WTC11 (cell line): Measurements from ENCODE around the gene ABCA3. TPM values are rescaled to one million over a fixed set of nuclear protein-coding genes. Genes with fewer than 3 reads are reported as not detected.
A peak's percentile ranks its signal among the peaks of the same experiment; 100 is the strongest.

Experiments used
- ATAC-seq: fragments of 200-7000 bp; cut with Tn5 transposase; 2 replicates; pipeline ENCODE4 v1.10.0; 2021; ENCODE audit warnings: mild to moderate bottlenecking, moderate library complexity
- CTCF ChIA-PET: fragments of 300-600 bp; sonication (Branson Sonifier 250); formaldehyde crosslinking; loops from one replicate; lab custom pipeline; 2021; ENCODE audit warnings: antibody characterized with exemption; lab: Charles Lee
- POLR2A ChIA-PET: fragments of 350-600 bp; sonication (Branson Sonifier 250); formaldehyde crosslinking; loops from one replicate; lab custom pipeline; 2021; ENCODE audit warnings: antibody characterized with exemption; lab: Charles Lee
- DNase-seq: peaks from one replicate; pipeline ENCODE4 v3.0.0; 2021; ENCODE audit warnings: low spot score
- H3K27ac Mint-ChIP-seq: 2 replicates; pipeline ENCODE4 v1.8.0; 2021; ENCODE audit warnings: mixed read lengths
- H3K27me3 Mint-ChIP-seq: 2 replicates; pipeline ENCODE4 v1.8.0; 2021; ENCODE audit warnings: low read depth, mild to moderate bottlenecking, moderate library complexity, mixed read lengths
- H3K36me3 Mint-ChIP-seq: 2 replicates; pipeline ENCODE4 v1.8.0; 2021; ENCODE audit warnings: mixed read lengths
- H3K4me1 Mint-ChIP-seq: 2 replicates; pipeline ENCODE4 v1.8.0; 2022; ENCODE audit warnings: mixed read lengths
- H3K4me3 Mint-ChIP-seq: 2 replicates; pipeline ENCODE4 v1.8.0; 2021; ENCODE audit warnings: mild to moderate bottlenecking, moderate library complexity, mixed read lengths
- H3K9me3 Mint-ChIP-seq: 2 replicates; pipeline ENCODE4 v1.8.0; 2021; ENCODE audit warnings: mixed read lengths
- AFF4 ChIP-seq: sonication (generic); formaldehyde crosslinking; IDR thresholded peaks from 2 replicates; pipeline ENCODE4 v1.8.1; 2023; ENCODE audit warnings: mild to moderate bottlenecking, missing genetic modification reagents, borderline replicate concordance
- ATF1 ChIP-seq: sonication (generic); formaldehyde crosslinking; IDR thresholded peaks from 2 replicates; pipeline ENCODE4 v1.8.1; 2023; ENCODE audit warnings: mild to moderate bottlenecking, moderate library complexity, missing genetic modification reagents
- CBFB ChIP-seq: sonication (generic); formaldehyde crosslinking; IDR thresholded peaks from 2 replicates; pipeline ENCODE4 v1.8.1; 2022; ENCODE audit warnings: mild to moderate bottlenecking, low read depth, missing genetic modification reagents
- E2F1 ChIP-seq: sonication (generic); formaldehyde crosslinking; IDR thresholded peaks from 2 replicates; pipeline ENCODE4 v1.8.0; 2022; ENCODE audit warnings: mild to moderate bottlenecking, missing genetic modification reagents
- ETV6 ChIP-seq: sonication (generic); formaldehyde crosslinking; IDR thresholded peaks from 2 replicates; pipeline ENCODE4 v1.8.1; 2022; ENCODE audit warnings: mild to moderate bottlenecking, missing genetic modification reagents
- FOXP1 ChIP-seq: sonication (generic); formaldehyde crosslinking; IDR thresholded peaks from 2 replicates; pipeline ENCODE4 v1.8.0; 2022; ENCODE audit warnings: missing genetic modification reagents, mild to moderate bottlenecking, moderate library complexity, borderline replicate concordance
- JAZF1 ChIP-seq: fragments of 250-450 bp; sonication (Bioruptor Pico); IDR thresholded peaks from 2 replicates; pipeline ENCODE4 v1.9.0; 2021; ENCODE audit warnings: moderate library complexity, mild to moderate bottlenecking, inconsistent platforms
- JUN ChIP-seq: sonication (generic); formaldehyde crosslinking; IDR thresholded peaks from 2 replicates; pipeline ENCODE4 v1.8.0; 2023; ENCODE audit warnings: mild to moderate bottlenecking, missing genetic modification reagents
- NFATC4 ChIP-seq: fragments of 250-450 bp; sonication (Bioruptor Pico); IDR thresholded peaks from 2 replicates; pipeline ENCODE4 v1.9.0; 2021; ENCODE audit warnings: mild to moderate bottlenecking
- NFE2L1 ChIP-seq: sonication (generic); formaldehyde crosslinking; IDR thresholded peaks from 2 replicates; pipeline ENCODE4 v1.8.1; 2023; ENCODE audit warnings: missing genetic modification reagents
- PRRX2 ChIP-seq: fragments of 250-450 bp; sonication (Bioruptor Pico); IDR thresholded peaks from 2 replicates; pipeline ENCODE4 v1.8.0; 2021; ENCODE audit warnings: mild to moderate bottlenecking
- SMAD3 ChIP-seq: sonication (generic); formaldehyde crosslinking; IDR thresholded peaks from 2 replicates; pipeline ENCODE4 v1.8.0; 2022; ENCODE audit warnings: missing genetic modification reagents, mild to moderate bottlenecking, borderline replicate concordance
- SP1 ChIP-seq: sonication (generic); formaldehyde crosslinking; conservative IDR thresholded peaks from 2 replicates; pipeline ENCODE4 v1.8.1; 2022; ENCODE audit warnings: missing genetic modification reagents
- TEAD1 ChIP-seq: sonication (generic); formaldehyde crosslinking; IDR thresholded peaks from 2 replicates; pipeline ENCODE4 v1.8.0; 2022; ENCODE audit warnings: mild to moderate bottlenecking, missing genetic modification reagents
- ZNF416 ChIP-seq: fragments of 250-450 bp; sonication (Bioruptor Pico); IDR thresholded peaks from 2 replicates; pipeline ENCODE4 v1.9.0; 2021; ENCODE audit warnings: mild to moderate bottlenecking, inconsistent platforms
- total RNA-seq: library from RNA; stranded (reverse); gene quantifications from 3 replicates; pipeline ENCODE4 v1.2.3, GENCODE V29; 2021
- TF ChIP-seq, protein P1 (sequence below): sonication (generic); formaldehyde crosslinking; IDR thresholded peaks from 2 replicates; pipeline ENCODE4 v1.8.1; 2022; ENCODE audit warnings: low read depth, missing genetic modification reagents, borderline replicate concordance
- TF ChIP-seq, protein P2 (sequence below): sonication (generic); formaldehyde crosslinking; IDR thresholded peaks from 2 replicates; pipeline ENCODE4 v1.8.0; 2022; ENCODE audit warnings: mild to moderate bottlenecking, missing genetic modification reagents
- TF ChIP-seq, protein P3 (sequence below): sonication (generic); formaldehyde crosslinking; IDR thresholded peaks from 2 replicates; pipeline ENCODE4 v1.8.0; 2023; ENCODE audit warnings: missing genetic modification reagents
- TF ChIP-seq, protein P4 (sequence below): sonication (generic); formaldehyde crosslinking; conservative IDR thresholded peaks from 2 replicates; pipeline ENCODE4 v1.8.1; 2022; ENCODE audit warnings: mild to moderate bottlenecking, missing genetic modification reagents

ABCA3 gene
- total RNA-seq, 1 experiment from 2014 or later = 12.1 TPM

DNA sequence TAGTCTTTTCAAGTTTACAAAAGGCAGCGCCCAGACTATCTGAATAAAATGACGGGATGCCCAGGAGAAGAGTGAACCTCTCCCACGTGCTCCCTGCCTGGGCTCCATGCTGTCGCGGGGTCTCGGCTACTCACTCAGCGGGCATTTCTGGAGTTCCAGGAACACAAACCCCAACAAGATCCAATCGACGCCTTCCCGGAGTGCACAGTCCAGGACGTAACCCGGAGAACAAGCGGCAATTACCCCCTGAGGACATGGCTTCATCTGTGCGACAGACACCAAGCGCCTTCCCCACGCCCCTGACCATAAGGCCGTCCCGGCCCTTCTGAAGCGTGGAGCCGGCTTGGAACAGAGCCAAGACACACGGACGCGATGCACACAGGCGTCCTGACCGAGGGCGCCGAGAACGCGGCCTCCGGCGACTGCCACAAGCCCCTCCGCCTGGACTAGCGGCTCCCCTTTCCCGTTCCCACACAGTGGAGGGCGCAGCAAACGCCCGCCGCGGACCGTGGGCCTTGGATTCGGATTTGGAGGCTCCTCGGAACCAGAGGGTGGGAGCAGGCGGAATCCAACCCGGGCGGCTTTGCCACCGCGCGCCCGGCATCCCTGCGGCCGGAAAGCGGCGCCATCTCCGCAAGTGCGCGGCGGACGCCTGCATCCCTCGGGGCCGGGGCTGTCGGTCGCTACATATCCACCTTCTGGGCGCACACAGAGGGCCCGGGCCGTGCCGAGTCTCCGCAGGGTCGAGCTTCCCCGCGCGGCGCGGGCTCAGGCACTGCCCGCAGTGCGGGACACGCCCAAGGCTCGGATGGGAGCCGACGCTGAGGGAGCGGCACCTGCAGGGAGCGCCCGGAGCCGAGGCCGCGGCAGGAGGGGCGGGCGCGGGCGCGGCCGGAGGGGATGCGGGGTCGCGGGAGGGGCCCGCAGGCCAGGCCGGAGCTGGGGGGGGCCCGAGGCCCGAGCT, 725 bp downstream of the ABCA3 start (continued):
- TF ChIP-seq TEAD1 (CRISPR knock-in tag) (0 out of 2 replicates have a peak, but pooled peaks have one; percentile 11), CBFB (CRISPR knock-in tag) (no peak), JUN (CRISPR knock-in tag) (peak; percentile 25; the same call in 1 of the 2 replicates)

GRCh38 chr16:2337431-2338296, 2.9 kb downstream of the ABCA3 start:
- no peaks in the 10 kb centered on the region for H3K9me3 Mint-ChIP-seq
- ATAC-seq = no peak
- peaks cover 8% of the 10 kb centered on the region; the same call in 1 of the 2 replicates for H3K36me3 Mint-ChIP-seq
- TF ChIP-seq, protein P1, sequence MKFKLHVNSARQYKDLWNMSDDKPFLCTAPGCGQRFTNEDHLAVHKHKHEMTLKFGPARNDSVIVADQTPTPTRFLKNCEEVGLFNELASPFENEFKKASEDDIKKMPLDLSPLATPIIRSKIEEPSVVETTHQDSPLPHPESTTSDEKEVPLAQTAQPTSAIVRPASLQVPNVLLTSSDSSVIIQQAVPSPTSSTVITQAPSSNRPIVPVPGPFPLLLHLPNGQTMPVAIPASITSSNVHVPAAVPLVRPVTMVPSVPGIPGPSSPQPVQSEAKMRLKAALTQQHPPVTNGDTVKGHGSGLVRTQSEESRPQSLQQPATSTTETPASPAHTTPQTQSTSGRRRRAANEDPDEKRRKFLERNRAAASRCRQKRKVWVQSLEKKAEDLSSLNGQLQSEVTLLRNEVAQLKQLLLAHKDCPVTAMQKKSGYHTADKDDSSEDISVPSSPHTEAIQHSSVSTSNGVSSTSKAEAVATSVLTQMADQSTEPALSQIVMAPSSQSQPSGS (CRISPR knock-in tag) = no peak
- TF ChIP-seq, protein P2, sequence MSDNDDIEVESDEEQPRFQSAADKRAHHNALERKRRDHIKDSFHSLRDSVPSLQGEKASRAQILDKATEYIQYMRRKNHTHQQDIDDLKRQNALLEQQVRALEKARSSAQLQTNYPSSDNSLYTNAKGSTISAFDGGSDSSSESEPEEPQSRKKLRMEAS (CRISPR knock-in tag) = no peak
- TF ChIP-seq, protein P3, sequence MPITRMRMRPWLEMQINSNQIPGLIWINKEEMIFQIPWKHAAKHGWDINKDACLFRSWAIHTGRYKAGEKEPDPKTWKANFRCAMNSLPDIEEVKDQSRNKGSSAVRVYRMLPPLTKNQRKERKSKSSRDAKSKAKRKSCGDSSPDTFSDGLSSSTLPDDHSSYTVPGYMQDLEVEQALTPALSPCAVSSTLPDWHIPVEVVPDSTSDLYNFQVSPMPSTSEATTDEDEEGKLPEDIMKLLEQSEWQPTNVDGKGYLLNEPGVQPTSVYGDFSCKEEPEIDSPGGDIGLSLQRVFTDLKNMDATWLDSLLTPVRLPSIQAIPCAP = no peak
- TF ChIP-seq SMAD3 (CRISPR knock-in tag) (no peak), PRRX2 (no peak), ATF1 (CRISPR knock-in tag) (no peak), FOXP1 (no peak), CBFB (CRISPR knock-in tag) (no peak), ZNF416 (no peak), JAZF1 (CRISPR knock-in tag) (no peak), E2F1 (CRISPR knock-in tag) (no peak), NFATC4 (no peak)
- TF ChIP-seq, protein P4, sequence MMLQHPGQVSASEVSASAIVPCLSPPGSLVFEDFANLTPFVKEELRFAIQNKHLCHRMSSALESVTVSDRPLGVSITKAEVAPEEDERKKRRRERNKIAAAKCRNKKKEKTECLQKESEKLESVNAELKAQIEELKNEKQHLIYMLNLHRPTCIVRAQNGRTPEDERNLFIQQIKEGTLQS = no peak
- peaks cover 47% of the 10 kb centered on the region for H3K27me3 Mint-ChIP-seq
- DNase-seq = no peak
- H3K4me3 Mint-ChIP-seq = no peak overlapping the region
- peaks cover 8% of the 10 kb centered on the region for H3K4me1 Mint-ChIP-seq
- ChIA-PET CTCF (interaction anchor here (0.8 to 1.5 kb wide), 3 partner anchors 50 to 164 kb away, joined by 3 to 5 read pairs (median 3); partner anchors contain the start of gene TEDC2), POLR2A (interaction anchor here (0.6 to 1.1 kb wide), 2 partner anchors 79 to 91 kb away, joined by 5 to 7 read pairs; no protein-coding TSS in a partner anchor)
- no peak overlapping the region for H3K27ac Mint-ChIP-seq

DNA sequence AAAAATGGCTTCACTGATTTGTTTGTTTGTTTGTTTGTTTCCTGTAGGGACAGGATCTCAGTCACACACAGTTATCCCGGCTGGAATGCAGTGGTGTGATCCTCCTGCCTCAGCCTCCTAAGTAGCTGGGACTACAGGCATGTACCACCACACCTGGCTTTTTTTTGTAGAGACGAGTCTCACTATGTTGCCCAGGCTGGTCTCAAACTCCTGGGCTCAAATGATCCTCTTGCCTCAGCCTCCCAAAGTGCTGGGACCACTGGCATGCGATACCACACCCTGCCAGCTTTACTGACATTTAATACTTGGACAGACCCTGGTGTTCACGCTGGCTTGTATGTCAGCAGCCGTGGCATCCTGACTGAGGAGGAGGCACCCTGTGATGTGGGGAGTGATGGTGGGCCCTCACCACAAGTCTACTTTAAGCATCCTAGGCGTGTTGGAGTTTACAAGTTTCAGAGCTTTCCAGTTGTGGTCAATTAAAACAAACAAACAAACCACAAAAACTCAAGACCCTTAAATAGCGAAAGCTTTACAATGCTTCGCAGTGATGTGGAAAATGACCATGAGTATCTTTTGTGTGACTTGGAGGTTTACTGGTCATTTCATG, 5.1 kb downstream of the ABCA3 start:
- no peak for DNase-seq
- ChIA-PET POLR2A (no interaction called here), CTCF (interaction anchor here (0.6 kb wide), 1 partner anchor 20 kb away, joined by 6 read pairs; no protein-coding TSS in a partner anchor)
- Mint-ChIP-seq H3K36me3 (peaks cover 8% of the 10 kb centered on the region; the same call in 1 of the 2 replicates), H3K9me3 (no peaks in the 10 kb centered on the region), H3K4me1 (peaks cover 8% of the 10 kb centered on the region), H3K27ac (no peak overlapping the region), H3K27me3 (peaks cover 31% of the 10 kb centered on the region), H3K4me3 (no peak overlapping the region)
- no peak for ATAC-seq
- TF ChIP-seq ETV6 (CRISPR knock-in tag) (no peak), JAZF1 (CRISPR knock-in tag) (no peak), AFF4 (CRISPR knock-in tag) (no peak), NFE2L1 (CRISPR knock-in tag) (no peak), PRRX2 (no peak), SP1 (CRISPR knock-in tag) (no peak), JUN (CRISPR knock-in tag) (no peak), ATF1 (CRISPR knock-in tag) (no peak)
- TF ChIP-seq, protein P4 = no peak
